NCI-H1092 treated with DMSO at 0.1 percent for 48 hours (cell line): ENCODE data around the gene AK9.
A peak's percentile ranks its signal among the peaks of the same experiment; 100 is the strongest.

Source experiments
- DNase-seq: peaks from one replicate; lab custom pipeline; 2025; lab: John Stamatoyannopoulos, UW

AK9 gene

DNA sequence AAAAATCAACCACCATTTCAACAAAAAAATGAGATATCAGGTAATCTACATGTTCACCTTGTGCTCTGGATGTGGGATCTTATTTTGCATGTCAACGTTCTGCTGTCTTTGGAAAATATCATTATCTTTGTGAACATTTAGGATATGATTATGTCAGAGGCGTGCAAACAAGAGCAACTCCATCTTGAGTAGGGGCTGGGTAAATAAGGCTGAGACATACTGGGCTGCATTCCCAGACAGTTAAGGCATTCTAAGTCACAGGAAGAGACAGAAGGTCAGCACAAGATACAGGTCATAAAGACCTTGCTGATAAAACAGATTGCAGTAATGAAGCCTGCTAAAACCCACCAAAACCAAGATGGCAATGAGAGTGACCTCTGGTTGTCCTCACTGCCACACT is 179.2 kb downstream of the AK9 start:
- no peak for DNase-seq

- no peak for DNase-seq
Measured at GRCh38 chr6:109510358-109510757, 180.6 kb downstream of the AK9 start.

DNA sequence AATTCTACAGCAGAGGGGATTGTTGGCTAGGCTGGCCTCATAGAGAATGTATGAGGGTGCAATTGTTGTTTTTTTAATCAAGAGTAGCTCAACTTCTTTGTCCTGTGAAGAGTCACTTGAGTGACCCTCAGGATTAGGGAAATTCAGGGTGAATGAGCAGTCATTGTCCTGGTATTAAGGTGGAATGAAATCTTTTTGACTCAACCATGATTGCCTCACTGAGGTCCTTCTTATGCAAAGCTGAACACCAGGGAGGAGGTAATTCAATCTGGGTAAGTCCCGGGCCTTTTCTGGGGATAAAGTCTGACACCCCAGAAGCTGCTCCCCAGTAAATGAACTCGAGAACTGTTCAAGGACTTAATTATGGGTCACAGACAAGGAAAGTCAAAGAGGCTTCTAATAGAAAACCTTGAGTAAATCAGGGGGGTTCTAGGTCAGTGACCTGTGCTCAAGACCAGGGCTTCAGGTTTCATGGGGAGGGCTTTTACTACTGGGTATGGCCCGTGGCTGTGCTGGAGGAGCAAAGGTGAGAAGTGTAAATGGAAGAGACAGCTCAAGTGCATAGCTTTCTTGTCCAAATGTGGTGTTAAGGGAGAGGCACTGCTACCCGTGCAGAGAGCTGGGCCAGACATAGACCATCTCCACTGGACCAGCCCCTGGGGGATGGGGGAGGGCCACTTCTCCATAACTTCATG is 182.7 kb downstream of the AK9 start:
- DNase-seq: no peak

- DNase-seq: no peak
Measured at GRCh38 chr6:109507490-109508072, 183.4 kb downstream of the AK9 start.

DNA sequence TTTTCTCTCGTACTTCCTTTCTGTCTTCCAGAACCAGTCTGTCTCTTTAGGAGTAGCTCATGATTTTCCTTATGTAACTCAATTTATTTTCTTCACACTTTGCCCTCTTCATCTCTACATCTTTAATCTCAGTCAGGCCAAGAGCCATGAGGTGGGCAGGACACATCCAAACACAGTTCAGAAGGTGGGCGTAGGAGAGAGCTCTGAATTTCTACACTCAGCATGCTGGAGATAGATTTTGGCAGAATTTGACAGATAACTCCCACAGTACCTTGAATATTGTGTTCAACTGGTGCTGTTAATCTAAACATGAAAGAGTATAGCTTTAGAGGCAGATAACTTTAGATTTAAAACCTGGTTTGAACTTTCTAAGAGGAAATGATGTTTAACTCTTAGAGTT is 184.2 kb downstream of the AK9 start:
- DNase-seq: no peak

GRCh38 chr6:109506314-109506713 is 184.7 kb downstream of the AK9 start:
- no peak for DNase-seq

DNA sequence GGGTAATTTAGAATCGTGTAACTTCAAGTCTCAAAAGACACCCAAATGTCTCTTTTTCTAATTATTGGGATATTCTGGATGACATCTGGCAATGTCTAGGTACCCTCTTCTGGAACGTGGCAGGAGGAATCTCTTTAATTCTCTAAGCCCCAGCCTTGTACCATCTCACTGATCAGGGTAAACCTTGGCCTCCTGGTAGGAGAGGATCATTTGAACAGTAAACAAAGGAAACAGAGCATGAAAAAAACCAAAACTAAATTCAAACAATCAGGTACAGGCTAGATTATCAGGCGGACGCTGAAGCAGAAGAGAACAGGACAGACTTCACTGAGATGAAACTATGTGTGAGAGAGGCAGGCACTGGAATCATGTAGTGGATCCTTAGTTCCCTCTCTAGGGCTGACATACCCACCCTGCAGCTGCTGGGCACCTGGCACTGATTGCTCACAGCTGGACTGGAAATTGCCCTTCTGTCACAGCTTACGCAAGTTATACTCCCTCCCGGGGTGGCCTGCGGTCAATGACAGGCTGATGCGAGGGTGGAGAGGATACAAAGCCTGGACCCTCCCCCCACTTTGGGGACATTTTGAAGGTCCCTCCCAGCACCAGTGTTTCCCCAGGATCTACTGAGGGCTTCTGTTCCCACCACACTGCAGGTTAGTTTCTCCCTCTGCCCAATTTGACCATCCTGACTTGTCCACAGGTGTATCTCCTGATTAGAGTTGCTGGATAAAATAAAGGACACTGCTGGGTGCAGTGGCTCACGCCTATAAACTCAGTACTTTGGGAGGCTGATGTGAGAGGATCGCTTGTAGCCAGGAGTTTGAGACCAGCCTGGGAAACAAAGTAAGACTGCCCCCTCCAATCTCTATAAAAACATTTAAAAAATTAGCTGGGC is 187.4 kb downstream of the AK9 start:
- DNase-seq: no peak

GRCh38 chr6:109498936-109499335 is 192.1 kb downstream of the AK9 start:
- DNase-seq: no peak

- no peak for DNase-seq
Measured at GRCh38 chr6:109498052-109498451, 192.9 kb downstream of the AK9 start.

DNA sequence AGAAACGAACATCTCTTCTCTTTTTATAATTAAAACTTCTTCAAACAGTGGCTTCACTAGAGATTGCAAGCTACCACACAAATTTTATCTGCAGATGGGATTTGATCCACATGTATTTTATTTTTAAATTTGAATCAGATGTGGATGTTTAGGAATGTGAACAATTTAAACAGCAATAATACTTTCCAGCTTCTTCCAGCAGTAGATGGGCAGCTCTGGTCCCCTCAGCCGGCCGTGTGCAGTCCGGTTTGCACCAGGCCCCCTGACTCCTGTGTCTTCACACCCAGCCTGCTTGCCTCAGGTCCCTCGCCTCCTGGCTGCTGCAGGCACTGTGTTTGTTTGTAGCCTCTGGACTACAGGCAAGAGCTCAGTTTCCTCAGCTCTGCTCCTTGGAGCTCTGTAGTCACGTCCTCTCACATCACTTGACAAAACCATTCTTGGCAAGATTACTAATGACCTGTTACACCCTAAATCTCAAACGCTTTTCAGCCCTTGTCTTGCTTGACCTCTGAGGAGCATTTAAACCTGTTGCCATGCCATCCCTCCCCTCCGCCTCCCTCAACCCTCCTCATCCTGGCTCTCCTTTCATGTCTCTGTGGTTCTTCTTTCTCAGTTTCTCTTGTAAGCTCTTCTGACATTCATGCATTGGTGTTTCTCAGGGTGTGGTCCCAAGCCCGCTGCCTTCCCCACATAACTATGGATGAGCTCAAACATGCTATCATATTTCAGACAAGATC is 194.8 kb downstream of the AK9 start:
- no peak for DNase-seq

GRCh38 chr6:109493865-109494264 is 197.1 kb downstream of the AK9 start:
- DNase-seq: no peak

GRCh38 chr6:109491207-109491938 is 199.6 kb downstream of the AK9 start:
- DNase-seq: no peak

GRCh38 chr6:109490713-109491112 is 200.3 kb downstream of the AK9 start:
- DNase-seq: no peak

- DNase-seq: no peak
Measured at GRCh38 chr6:109488001-109488400, 203.0 kb downstream of the AK9 start.

GRCh38 chr6:109486068-109486467 is 204.9 kb downstream of the AK9 start:
- DNase-seq: no peak

DNA sequence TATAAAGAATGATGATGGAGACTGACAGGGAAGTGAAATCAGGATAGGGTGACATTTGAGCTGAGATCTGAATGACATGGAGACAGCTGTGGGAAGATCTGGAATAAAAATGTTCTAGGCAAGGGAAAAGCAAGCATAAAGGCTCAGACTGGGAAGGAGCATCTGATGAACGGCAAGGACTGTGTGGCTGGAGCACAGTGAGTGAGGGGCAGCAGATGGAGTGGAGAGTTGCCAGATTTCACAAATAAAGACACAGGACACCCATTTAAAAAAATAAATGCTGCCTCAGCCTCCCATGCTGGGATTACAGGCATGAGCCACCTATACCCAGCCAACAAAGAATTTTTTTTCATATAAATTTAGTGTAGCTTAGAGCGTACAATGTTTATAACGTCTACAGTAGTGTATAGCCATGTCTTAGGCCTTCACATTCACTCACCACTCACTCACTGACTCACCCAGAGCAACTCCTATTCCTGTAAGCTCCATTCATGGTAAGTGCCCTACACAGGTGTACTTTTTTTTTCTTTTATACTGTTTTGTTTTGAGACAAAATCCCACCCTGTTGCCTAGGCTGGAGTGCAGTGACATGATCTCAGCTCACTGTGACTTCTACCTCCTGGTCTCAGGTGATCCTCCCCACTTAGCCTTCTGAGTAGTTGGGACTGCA is 205.6 kb downstream of the AK9 start:
- DNase-seq: no peak

GRCh38 chr6:109484122-109484521 is 206.9 kb downstream of the AK9 start:
- DNase-seq: no peak

GRCh38 chr6:109483735-109484057 is 207.3 kb downstream of the AK9 start:
- DNase-seq: no peak

DNA sequence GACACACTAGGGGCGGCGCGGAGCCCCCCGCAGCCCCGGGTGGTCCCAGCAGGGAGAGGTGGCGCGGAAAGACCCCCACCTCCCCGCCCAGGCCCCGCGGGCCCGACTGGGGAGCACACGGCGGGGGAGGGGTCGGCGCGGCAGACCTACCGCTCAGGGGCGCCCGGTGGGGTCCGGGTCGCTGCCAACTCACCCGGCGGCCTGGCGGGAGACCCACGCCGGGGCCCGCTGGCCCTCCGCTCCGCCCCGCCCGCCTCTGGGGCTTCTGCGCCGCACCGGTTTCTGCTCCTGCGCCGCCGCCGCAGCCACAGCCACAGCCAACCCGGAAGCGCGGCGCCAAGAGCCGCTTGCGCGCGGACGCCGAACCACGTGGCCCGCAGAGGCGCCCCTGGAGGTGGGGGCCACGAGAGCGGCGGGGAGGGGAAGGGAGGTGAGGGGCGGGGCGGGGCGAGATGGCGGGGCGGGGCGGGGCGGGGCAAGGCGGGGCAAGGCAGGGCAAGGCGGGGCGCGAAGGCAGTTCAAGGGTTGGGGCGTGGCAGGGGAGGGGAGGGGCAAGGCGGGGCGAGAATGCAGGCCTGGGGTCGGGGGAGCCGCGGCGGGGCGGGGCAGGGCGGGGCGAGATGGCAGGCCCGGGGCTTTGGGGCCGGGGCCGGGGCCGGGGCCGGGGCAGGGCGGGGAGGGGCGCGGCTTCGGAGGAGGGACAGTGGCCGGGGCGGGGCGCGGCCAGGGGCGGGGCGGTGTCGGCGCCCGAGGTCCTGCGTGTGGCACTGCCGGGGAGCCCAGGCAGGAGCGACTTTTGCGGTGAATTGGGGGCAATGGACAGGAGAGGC is 207.9 kb downstream of the AK9 start, which contains the start of gene ZBTB24:
TSS of gene ZBTB24 (minus strand) at position 315 of the 830 bp plus-strand sequence. CDS start 1,193 bp downstream, outside the sequence.
- DNase-seq: peak; percentile 78

- DNase-seq: no peak
Measured at GRCh38 chr6:109480993-109481480, 210.0 kb downstream of the AK9 start.
